GM12891 (cell line): ENCODE measurements around the gene FAM111A.
"Not testable (repeated sequence)": the region's sequence is repeated elsewhere in the genome, so short reads cannot be mapped to it uniquely, and the experiment has no call there.

ENCODE experiments used
- DNase-seq: peaks from one replicate; pipeline ENCODE4 v3.0.0; 2011; ENCODE audit warnings: low spot score; ENCODE audit not compliant: insufficient read length
- FAIRE-seq: peaks from 2 replicates; lab custom pipeline; 2011; peaks lifted over from hg19 to GRCh38; lab: Jason Lieb, UNC
- PAX5 ChIP-seq: IDR thresholded peaks from 2 replicates; pipeline ENCODE4 v1.6.1; 2011; ENCODE audit warnings: low read length, moderate library complexity, mild to moderate bottlenecking; ENCODE audit not compliant: insufficient read depth, severe bottlenecking
- POLR2A ChIP-seq: IDR thresholded peaks from 2 replicates; pipeline ENCODE4 v1.6.1; 2011; ENCODE audit warnings: low read depth, low read length, control low read depth
- POLR2AphosphoS5 ChIP-seq: IDR thresholded peaks from 2 replicates; pipeline ENCODE4 v1.6.1; 2011; ENCODE audit warnings: low read depth, low read length, control low read depth
- POU2F2 ChIP-seq: IDR thresholded peaks from 2 replicates; pipeline ENCODE4 v1.6.1; 2011; ENCODE audit warnings: low read depth, mild to moderate bottlenecking, control low read depth, low read length, moderate library complexity
- SPI1 ChIP-seq: IDR thresholded peaks from 2 replicates; pipeline ENCODE4 v1.6.1; 2011; ENCODE audit warnings: low read depth, low read length, control low read depth
- TAF1 ChIP-seq: IDR thresholded peaks from 2 replicates; pipeline ENCODE4 v1.6.1; 2011; ENCODE audit warnings: low read depth, low read length, control low read depth

FAM111A gene

GRCh38 chr11:59112494-59112893 lies 30.2 kb upstream of the FAM111A start:
- DNase-seq (no peak), FAIRE-seq (no peak)
- TF ChIP-seq POU2F2 (no peak), TAF1 (no peak), SPI1 (no peak), PAX5 (no peak), POLR2AphosphoS5 (no peak)

DNA sequence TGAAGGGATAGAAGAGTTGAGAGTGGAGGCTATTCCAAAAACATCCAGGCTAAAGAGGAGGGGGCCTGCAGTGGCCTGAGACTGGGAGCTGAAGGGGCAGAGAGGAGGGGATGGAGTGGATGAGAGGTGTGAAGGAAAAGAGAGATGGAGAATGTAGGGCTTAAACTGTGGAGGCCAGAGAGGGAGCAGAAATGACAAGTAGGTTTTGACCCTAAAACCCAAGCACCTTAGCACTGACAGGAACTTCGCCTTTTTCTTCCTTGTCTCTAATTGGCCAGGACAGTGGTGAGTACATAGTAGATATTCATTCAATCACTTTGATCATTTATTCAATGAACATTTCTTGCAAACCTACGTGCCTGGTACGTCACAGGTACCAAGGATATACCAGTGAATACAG lies 28.3 kb upstream of the FAM111A start:
- 0 out of 2 replicates have a peak, but pooled peaks have one; percentile 21 for TF ChIP-seq POLR2AphosphoS5
- no peak for TF ChIP-seq POU2F2
- TF ChIP-seq TAF1 = no peak
- TF ChIP-seq SPI1 = no peak
- no peak for TF ChIP-seq PAX5
- peak; percentile 23; the same call in 1 of the 2 replicates for TF ChIP-seq POLR2A
- FAIRE-seq (no peak), DNase-seq (no peak)

DNA sequence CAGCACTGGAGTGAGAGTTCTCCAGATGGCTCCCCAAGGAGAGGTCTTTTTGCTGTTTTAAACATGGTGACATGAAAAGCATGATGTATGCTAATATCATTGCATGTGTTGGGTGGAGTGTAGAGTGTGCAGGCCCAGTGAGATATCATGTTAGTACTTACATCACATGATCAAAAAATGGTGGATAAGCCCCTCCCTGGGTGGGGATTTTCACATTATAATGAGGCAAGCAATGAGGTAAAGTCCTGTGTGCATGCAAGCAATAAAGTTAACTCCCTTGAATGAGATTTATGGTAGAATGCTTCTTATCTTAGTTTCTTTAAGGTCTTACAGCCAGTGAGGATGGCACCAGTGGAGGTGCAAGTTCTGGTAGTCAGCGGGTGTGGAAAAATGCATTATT lies 27.1 kb upstream of the FAM111A start:
- TF ChIP-seq SPI1 (no peak), POLR2A (no peak), PAX5 (no peak), POLR2AphosphoS5 (no peak), TAF1 (no peak), POU2F2 (no peak)
- FAIRE-seq (no peak), DNase-seq (no peak)

- no peak for TF ChIP-seq POLR2A
- no peak for TF ChIP-seq POU2F2
- no peak for TF ChIP-seq SPI1
- no peak for TF ChIP-seq PAX5
- no peak for TF ChIP-seq TAF1
- FAIRE-seq (no peak), DNase-seq (no peak)
These were observed 24.9 kb upstream of the FAM111A start for GRCh38 chr11:59117774-59118173.

- TF ChIP-seq SPI1 (no peak), POU2F2 (no peak), POLR2AphosphoS5 (no peak), PAX5 (no peak), POLR2A (no peak), TAF1 (no peak)
- no peak for FAIRE-seq
These were observed 22.8 kb upstream of the FAM111A start for GRCh38 chr11:59119826-59120225.

DNA sequence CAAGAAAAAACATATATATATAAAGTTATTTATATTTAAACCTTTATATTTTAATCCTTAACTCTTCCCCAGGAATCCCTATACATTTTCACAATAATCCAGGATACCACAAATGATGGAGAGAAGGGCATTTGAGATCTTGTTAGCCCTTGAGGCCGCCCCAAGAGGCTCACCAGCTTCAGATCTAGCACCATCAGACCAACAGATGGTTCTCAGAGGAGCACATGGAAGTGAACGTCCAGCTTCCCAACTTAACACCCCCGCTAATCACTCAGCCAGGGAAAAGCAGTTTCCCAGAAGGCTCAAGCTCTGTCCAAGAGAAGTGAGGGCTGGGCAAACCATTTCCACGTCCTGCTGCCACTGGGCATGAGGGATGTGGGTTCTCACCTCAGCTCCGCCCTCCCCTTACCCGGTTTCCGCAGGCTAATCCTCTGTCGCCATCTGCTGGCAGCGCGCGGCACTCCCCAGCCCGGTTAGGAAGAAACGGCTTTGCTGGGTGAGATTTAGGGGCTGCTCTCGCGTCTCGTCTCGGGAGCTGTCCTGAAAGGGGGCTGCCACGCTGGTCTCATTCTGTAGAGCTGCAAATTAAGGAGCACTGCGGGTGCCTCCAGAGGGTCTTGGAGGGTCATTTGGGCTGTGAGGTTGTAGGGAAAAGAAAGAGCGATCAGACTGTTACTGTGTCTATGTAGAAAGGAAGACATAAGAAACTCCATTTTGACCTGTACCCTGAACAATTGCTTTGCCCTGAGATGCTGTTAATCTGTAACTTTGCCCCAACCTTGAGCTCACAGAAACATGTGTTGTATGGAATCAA lies 6.8 kb upstream of the FAM111A start:
- FAIRE-seq (peak; percentile 88), DNase-seq (peak; percentile 65)
- TF ChIP-seq SPI1 (no peak), POU2F2 (0 out of 2 replicates have a peak, but pooled peaks have one; percentile 55)

More at GRCh38 chr11:59119826-59120225, 22.8 kb upstream of the FAM111A start:
- DNase-seq = no peak

GRCh38 chr11:59136551-59136950 lies 6.1 kb upstream of the FAM111A start:
- FAIRE-seq = not testable (repeated sequence)

GRCh38 chr11:59137190-59137589 lies 5.5 kb upstream of the FAM111A start:
- no peak for TF ChIP-seq TAF1
- no peak for TF ChIP-seq SPI1
- no peak for FAIRE-seq
- no peak for DNase-seq

More at GRCh38 chr11:59136551-59136950, 6.1 kb upstream of the FAM111A start:
- DNase-seq = not testable (repeated sequence)

- DNase-seq (no peak), FAIRE-seq (no peak)
- TF ChIP-seq POLR2AphosphoS5 (no peak), TAF1 (no peak), SPI1 (no peak), POLR2A (no peak), POU2F2 (no peak), PAX5 (no peak)
These were observed 4.0 kb upstream of the FAM111A start for GRCh38 chr11:59138643-59139042.

DNA sequence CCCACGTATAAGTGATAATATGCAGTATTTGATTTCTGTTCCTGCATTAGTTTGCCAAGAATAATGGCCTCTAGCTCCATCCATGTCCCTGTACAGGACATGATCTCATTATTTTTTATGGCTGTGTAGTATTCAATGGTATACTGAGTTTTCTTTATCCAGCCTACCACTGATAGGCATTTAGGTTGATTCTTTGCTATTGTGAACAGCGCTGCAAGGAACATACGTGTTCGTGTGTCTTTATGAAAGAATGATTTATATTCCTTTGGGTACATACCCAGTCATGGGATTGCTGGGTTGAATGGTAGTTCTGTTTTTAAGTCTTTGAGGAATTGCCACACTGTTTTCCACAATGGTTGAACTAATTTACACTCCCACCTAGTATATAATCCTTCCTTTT lies 1.5 kb upstream of the FAM111A start:
- FAIRE-seq = no peak
- TF ChIP-seq POU2F2 (no peak), TAF1 (no peak), POLR2A (no peak), PAX5 (no peak), POLR2AphosphoS5 (no peak), SPI1 (no peak)
- DNase-seq = no peak
